LoVo (cell line): ENCODE results near the gene ZDHHC7.
"Not testable (repeated sequence)": the region's sequence is repeated elsewhere in the genome, so short reads cannot be mapped to it uniquely, and the experiment has no call there.

Source experiments
- DNase-seq: peaks from one replicate; pipeline ENCODE4 v3.0.0-alpha.2; 2016; ENCODE audit warnings: low spot score

The ZDHHC7 gene

DNA sequence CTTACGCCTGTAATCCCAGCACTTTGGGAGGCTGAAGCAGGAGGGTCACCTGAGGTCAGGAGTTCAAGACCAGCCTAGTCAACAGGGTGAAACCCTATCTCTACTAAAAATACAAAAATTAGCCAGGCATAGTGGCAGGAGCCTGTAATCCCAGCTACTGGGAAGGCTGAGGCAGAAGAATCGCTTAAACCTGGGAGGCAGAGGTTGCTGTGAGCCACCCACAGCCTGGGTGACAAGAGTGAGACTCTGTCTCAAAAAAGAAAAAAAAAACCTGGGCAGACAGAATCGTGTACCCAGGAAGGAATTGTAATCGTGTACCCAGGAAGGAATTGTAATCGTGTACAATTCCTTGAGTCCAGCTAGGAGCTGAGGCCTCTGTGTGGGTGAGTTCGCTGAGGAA, 72.7 kb downstream of the ZDHHC7 start:
- not testable (repeated sequence) for DNase-seq

- DNase-seq = no peak
Observed at GRCh38 chr16:84937196-84938005, 73.9 kb downstream of the ZDHHC7 start.

GRCh38 chr16:84933774-84934631, 77.3 kb downstream of the ZDHHC7 start:
- no peak for DNase-seq

DNA sequence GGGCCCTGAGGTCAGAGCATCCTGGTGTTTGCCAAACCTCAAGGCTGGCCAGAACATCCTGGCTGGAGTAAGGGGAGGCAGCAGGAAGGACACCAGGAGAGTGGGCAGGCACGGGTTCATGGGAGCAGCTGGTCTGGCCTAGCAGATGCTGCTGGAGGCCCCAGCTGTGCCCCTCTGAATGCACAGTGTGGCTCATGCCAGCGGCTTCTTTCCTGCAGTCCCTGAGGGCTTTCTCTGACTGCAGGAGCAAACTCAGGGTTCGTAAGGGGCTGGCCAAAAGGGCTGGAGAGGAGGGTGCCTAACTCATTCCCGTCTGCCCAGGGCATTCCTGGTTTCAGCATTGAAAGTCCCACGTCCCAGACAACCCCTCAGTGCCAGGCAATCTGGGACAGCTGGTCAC, 78.7 kb downstream of the ZDHHC7 start:
- DNase-seq = no peak

GRCh38 chr16:84931506-84931905, 79.8 kb downstream of the ZDHHC7 start:
- no peak for DNase-seq

GRCh38 chr16:84931107-84931494, 80.2 kb downstream of the ZDHHC7 start:
- no peak for DNase-seq

DNA sequence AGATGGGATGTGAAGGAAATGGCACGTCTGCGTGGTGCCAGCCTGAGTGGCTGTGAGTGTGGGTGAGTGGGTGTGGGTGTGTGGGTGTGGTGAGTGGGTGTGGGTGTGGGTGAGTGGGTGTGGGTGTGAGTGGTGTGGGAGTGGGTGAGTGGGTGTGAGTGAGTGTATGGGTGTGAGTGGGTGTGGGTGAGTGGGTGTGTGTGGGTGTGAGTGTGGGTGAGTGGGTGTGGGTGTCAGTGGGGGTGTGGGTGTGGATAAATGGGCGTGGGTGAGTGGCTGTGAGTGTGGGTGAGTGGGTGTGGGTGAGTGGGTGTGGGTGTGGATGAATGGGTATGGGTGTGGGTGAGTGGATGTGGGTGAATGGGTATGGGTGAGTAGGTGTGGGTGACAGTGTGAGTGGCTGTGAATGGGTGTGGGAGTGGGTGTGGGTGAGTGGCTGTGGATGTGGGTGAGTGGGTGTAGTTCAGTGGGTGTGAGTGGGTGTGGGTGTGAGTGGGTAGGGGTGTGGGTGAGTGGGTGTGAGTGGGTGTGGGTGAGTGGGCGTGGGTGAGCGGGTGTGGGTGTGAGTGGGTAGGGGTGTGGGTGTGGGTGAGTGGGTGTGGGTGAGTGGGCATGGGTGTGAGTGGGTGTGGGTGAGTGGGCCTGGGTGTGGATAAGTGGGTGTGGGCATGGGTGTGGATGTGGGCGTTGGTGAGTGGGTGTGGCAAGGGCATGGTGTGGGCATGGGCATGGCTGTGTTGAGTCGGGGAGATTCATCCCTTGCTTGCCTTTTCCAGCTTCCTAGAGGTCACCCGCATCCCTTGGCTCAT, 80.8 kb downstream of the ZDHHC7 start:
- DNase-seq = no peak

DNA sequence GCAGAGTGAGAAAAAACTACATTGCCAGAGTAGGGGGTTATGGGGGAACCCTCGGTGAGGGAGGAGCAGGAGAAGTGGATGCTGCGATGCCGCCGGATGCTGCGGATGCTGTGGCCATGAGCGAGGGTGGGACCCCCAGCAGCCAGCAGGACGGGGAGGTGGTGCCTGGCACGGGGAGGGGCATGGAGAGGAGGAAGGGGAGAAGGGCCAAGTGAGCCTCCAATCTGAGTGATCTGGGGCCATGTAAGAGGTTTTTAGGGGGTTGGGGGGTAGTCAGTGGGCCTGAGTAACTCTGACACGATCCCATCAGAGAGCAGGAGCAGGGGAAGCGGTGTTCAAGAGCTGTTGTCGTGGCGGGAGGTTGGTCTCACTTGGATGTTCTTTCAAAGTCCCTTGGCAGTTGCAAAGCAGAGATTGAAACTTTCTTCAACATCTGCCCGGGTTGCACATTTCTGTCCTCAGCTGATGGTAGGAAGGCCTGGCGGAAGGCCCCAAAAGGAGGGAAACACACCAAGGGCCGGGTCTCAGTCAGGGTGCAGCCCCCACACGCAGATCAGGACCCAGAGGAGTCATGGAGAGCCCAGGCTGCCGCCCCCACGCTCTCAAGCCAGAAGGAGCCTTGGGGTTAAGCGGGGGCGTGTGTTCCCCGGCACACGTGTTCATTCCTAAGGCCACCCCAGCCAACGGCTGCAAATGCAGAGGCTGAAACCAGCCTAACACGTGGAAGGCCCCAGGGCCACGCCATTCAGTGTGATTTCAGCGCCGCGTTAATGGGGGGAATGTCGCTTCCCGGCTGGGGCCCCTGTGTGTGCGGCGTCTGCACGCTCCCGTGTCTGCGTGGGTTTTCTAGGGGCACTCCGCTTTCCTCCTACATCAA, 81.7 kb downstream of the ZDHHC7 start:
- DNase-seq = no peak

DNA sequence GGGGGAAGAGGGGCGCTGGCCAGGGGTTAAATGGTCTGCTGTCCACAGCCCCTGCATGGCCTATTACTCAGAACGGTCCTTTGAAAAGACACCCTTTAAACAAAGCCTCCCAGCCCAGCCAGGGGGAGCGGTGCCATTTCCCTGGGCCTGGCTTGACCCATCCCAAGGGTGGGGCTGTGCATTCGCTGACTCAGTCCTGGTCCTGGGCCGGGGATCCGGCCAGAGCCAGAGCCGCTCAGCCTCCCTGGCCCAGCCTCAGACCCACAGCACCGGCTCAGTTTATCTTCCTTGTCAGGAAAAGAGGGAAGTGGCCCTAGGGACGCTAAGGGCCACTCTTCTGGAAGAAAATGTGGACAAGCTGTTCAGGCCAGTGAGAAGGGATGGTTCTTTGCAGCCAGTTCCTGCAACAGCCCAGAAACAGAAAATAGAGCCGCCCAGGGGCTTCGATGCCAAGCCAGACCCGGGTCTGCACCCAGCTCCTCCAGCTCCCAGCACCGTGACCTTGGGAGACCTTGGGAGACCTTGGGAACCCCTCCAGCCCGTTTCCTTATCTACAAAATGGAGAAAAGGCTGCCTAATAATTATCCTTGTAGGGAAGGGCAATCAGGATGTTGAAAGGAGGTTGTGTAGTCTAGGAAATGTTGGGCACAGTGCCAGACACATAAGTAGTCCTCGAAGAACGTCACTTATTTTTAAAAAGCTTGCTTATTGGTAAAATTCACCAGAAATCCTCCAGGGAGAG, 82.5 kb downstream of the ZDHHC7 start:
- DNase-seq = no peak

- DNase-seq = no peak
Observed at GRCh38 chr16:84927621-84928591, 83.4 kb downstream of the ZDHHC7 start.

- DNase-seq = no peak
Observed at GRCh38 chr16:84926462-84926861, 84.9 kb downstream of the ZDHHC7 start.

GRCh38 chr16:84925773-84926372, 85.5 kb downstream of the ZDHHC7 start:
- DNase-seq = no peak

DNA sequence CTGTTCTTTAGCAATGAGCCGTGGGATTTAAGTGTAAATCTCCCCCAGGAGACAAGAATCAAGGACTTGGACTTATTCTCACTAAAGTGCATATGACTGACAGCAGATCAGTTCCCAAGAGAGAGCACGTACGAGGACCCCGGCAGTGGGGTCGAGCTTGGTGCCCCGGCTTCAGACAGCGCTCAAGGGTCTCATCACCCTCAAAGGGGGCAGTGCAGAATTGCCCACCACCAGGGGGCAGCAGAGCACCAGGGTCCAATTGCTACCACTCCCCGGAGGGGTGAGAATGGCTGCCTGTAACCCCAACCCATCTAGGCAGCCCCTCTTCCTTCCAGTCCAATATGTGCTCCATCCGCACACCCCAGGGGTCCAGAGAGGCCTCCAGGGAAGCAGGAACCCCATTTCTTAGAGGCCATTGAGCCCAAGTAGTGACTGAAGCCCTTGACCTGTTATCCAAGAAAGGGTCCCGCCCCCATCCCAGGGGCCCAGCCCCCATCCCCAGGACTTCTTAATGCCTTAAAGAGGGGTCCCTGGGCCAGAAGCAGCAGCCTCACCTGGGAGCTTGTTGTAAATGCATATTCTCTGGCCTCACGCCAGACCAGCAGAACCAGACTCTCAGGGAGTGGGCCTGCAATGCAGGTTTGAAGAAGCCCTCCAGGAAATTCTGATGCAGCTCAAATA, 86.1 kb downstream of the ZDHHC7 start:
- peak; percentile 36 for DNase-seq

GRCh38 chr16:84924331-84925091, 86.8 kb downstream of the ZDHHC7 start:
- no peak for DNase-seq
